NCI-H460 (cell line): ENCODE data around the gene LIMCH1. TPM values are rescaled to one million over a fixed set of nuclear protein-coding genes. Genes with fewer than 3 reads are reported as not detected.
"Not testable (repeated sequence)": the region's sequence is repeated elsewhere in the genome, so short reads cannot be mapped to it uniquely, and the experiment has no call there.

Experiments used
- DNase-seq: peaks from one replicate; pipeline ENCODE4 v3.0.0-alpha.2; 2016; ENCODE audit warnings: low read depth; ENCODE audit errors: extremely low read depth
- total RNA-seq: library from RNA; depleted of rRNA; stranded (reverse); fragments of >200 nt; shearing (Covaris generic); gene quantifications from 2 replicates; pipeline ENCODE4 v1.2.3, GENCODE V29; 2014

The LIMCH1 gene
- total RNA-seq, 1 experiment from 2014 or later: 308 TPM

- no peak for DNase-seq
Measured at GRCh38 chr4:41670530-41670929, 132.6 kb downstream of the LIMCH1 start.

DNA sequence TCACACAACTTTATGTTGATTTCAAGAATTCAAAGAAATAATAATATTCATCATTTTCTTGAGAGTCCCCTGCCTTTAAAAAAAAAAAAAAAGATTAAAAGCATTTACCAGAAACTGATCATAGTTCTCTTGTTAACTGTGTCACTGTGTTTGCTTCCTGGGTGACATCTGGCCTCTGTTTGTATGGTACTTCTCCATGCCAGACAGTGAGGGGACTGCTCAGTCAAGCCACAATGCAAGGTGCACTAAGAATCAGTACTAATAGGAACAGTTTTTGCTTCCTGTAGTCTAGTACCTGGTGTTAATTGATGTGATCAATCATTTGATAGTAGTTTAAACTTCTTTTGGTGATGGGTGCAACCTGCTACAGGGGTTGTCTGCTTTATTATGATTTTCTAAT lies 133.0 kb downstream of the LIMCH1 start:
- DNase-seq: no peak

DNA sequence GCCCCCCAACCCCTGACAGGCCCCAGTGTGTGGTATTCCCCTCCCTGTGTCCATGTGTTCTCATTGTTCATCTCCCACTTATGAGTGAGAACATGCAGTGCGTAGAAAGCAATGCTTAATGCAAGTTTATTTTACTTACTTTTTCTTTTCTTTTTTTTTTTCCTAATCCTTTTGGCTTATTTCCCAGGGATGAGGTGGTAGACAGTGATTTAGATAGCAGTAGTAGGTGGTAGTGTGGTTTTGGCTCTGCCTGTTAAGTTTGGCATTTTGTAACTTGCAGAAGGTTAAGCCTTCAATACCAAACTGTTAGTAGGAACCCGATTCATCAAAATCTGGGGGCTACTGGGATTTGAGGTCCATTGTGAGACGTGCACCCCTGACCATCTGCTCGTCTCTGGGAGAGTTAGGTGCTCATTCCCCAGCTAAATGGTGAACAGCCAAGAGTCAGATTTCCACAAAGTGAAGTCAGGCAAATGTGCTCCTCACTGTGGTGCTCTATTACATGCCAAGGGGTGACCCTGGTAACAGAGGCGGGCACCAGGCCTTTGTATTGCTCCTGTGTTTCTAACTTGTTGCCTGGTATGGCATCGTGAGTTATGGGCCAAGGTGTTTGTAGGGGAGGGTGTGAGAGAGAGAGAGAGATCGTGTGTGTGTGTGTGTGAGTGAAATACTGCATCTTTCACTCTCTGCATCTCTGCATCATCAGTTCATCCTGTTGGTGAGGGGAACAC lies 140.3 kb downstream of the LIMCH1 start:
- DNase-seq: no peak

- DNase-seq: no peak
Measured at GRCh38 chr4:41678951-41679350, 141.0 kb downstream of the LIMCH1 start.

DNA sequence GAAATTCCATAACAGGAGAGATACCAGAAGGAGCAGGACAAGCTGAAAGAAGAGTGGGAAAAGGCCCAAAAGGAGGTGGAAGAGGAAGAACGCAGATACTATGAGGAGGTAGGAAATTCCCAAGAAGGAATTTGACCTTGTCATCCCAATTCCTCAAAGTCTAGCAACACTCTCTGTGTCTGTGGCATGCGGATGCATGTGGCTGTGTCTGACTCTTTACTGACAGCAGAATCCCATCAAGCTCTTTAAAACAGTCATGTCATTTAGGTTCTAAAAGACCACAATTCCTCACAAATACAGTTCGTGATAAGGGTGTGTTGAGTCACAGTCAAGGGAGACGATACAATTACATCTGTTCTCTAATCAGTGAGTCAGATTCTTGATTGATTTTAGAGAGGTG lies 142.0 kb downstream of the LIMCH1 start:
- DNase-seq: no peak

DNA sequence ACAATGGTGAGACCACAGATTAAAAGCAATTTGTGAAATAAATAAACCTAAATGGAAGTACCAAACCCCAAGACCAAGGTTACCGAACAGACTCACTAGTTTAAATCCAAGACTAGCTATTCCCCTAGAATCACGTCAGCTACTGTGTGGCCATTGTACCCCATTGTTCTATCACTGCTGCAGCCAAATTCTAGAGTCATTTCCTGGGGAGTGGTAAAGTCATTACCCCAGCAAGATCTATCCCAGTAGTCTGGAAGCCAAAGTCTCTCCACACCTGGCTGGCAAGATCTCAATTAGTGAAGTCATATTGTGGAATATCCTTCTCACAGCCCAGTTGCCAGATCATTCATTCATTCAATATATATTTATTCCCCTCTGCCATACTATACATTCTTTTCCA lies 143.1 kb downstream of the LIMCH1 start:
- DNase-seq: no peak

DNA sequence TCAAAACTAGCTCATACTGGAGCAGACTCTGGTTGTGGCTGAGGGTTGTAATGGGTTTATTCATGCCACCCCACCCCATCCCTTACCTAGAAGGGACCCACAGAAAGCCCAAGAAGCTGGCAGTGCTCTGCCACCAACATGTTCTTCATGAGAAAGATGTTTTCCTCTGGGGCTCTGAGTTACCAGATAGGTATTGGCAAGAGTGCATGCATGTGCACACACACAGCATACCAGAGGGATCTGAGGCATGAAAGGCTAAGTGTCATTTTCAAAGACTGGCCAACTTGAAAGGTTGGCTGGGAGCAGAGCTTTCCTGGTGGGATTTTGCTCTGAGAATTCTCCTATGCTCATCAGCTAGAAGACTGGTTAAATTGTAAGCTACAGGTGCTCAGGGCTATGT lies 145.4 kb downstream of the LIMCH1 start:
- DNase-seq: no peak

DNA sequence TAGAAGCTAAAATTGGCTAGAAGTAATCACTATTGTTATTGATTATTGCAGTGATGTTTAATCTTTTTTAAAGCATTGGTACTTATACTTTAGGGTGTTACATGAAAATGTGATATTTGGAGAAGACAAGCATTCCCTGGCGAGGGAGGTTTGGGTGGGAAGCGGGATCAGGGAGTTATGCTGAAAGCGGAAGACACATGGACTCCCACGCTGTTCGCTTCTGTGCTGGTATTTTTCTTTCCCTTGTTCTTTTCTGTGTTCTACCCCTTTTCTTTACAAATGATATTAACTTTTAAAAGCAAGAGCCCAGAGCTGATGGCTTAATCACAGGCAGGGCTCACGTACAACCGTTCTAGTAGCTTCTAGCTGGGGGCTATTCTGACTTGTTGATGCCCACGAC lies 148.9 kb downstream of the LIMCH1 start:
- no peak for DNase-seq

DNA sequence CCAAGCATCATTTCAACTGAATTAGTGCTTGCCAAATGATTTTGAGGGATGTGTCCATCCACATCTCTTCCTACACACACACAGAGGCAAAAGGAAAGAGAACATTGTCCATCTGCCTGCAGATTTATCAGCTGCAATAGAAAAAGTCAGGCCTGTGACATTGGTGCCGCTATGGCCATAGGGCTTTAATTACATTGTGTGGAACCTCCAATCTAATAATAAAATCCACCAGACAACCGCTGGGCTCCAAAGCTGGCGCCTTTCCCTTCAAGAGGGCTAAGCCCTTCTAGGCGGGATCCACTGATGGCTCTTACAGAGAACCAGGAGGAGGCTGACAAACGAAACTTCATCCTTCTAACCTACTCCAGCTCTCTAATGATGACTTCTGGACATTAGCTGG lies 150.0 kb downstream of the LIMCH1 start:
- no peak for DNase-seq

DNA sequence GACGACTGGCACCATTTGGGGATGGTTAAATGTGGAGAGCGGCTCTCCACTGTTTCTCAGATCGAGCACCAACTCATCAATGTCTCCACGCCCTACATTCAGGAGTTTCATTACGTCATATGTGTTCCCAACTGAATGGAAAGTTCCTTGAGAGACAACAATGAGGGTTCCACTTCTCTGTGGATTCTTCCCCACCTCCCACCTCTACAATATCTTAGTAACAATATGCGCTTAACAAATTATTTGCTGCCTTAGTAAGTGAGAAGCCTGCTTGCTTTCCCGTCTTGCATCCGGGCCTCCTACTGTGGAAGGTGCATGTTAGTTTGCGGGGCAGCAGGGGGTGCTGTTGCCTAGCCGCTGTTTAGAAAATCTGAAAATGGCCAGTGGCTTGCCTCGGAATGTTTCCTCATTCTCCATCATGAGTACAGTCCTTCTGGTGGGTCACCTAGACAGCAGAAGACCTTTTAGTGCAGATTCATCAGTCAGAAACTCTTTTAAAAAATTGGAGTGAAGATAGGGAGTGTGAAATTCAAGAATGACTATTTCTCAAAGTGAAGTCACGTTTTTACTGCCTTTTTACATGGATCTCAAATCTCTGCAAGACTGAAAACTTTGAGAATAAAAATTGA lies 154.9 kb downstream of the LIMCH1 start:
- peak; percentile 45 for DNase-seq

GRCh38 chr4:41693629-41694028 lies 155.7 kb downstream of the LIMCH1 start:
- DNase-seq: peak; percentile 27

GRCh38 chr4:41696131-41696530 lies 158.2 kb downstream of the LIMCH1 start:
- DNase-seq: no peak

- no peak for DNase-seq
Measured at GRCh38 chr4:41696763-41697162, 158.8 kb downstream of the LIMCH1 start.

- DNase-seq: no peak
Measured at GRCh38 chr4:41701983-41702382, 164.0 kb downstream of the LIMCH1 start.

DNA sequence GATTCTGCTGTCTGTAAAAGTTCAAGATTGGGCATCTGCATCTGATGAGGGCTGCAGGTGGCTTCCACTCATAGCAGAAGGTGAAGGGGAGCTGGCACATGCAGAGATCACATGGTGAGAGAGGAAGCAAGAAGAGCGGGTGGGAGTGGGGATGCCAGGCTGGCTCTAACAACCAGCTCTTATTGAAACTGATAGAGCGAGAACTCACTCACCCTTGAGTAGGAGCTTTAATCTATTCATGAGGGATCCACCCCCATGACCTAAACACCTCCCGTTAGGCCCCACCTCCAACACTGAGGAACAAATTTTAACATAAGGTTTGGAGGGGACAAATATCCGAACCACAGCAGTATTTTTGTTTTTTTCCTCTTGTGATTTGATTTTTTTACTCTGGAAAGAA lies 164.8 kb downstream of the LIMCH1 start:
- DNase-seq: no peak

DNA sequence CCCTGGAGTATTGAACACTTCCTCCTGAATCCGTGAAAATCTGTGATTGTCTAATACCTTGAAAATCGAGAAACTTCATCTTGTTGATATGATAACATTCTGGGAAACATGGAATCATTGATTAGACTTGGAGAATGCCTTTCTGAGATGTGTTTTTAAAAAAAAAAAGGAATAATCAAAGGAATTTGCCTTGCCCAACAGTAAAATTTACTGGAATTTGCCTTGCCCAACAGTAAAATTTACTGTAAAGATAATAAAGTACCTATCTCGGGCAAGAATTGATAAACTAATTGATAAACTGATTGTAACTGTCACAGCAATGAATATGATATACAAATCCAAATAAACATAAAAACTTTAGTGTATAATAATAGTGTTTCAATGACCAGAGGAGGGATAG lies 165.8 kb downstream of the LIMCH1 start:
- DNase-seq: no peak

DNA sequence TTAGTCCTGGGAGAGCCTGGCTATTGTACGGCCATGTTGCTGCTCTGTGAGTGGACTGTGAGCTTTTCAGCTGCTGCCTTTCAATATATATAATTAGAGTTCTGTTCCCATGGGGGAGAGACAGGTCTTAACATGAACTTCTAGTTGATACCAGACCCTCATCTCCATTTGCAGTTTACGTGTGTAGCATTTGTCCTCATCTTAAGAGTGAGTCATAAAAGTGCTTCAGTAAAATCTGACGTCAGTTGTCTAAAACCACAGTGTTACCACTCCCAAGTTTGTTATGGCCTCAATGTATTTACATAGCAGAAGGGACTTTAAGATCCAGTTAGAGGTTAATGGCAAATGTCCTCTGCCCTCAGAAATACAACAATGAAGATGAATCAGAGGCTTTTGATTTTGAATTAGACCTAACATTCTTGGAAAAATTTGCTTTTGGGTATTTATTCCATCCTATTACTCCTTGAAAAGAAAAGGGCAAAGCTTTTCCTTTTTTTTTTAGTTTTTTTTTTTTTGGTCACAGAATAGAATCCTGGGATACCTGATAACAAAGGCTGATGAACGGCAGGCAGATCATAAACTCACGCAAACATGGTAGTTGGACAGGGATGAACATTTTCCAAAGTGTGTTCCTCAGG lies 172.0 kb downstream of the LIMCH1 start:
- peak; percentile 53 for DNase-seq

GRCh38 chr4:41711654-41712053 lies 173.7 kb downstream of the LIMCH1 start:
- not testable (repeated sequence) for DNase-seq

- no peak for DNase-seq
Measured at GRCh38 chr4:41712425-41712824, 174.5 kb downstream of the LIMCH1 start.

GRCh38 chr4:41713768-41714167 lies 175.8 kb downstream of the LIMCH1 start:
- DNase-seq: no peak

- no peak for DNase-seq
Measured at GRCh38 chr4:41714364-41715000, 176.5 kb downstream of the LIMCH1 start.

GRCh38 chr4:41715155-41715554 lies 177.2 kb downstream of the LIMCH1 start:
- DNase-seq: no peak
